ENCODE results near the gene UPF1. TPM values are rescaled to one million over a fixed set of nuclear protein-coding genes. Genes with fewer than 3 reads are reported as not detected.

UPF1 gene
- total and polyA plus RNA-seq, 2 of the 13 experiments (the other 11 are each of a cell fraction or from before 2014, with no cell fraction given), result 16.9 to 41.8 TPM

DNA sequence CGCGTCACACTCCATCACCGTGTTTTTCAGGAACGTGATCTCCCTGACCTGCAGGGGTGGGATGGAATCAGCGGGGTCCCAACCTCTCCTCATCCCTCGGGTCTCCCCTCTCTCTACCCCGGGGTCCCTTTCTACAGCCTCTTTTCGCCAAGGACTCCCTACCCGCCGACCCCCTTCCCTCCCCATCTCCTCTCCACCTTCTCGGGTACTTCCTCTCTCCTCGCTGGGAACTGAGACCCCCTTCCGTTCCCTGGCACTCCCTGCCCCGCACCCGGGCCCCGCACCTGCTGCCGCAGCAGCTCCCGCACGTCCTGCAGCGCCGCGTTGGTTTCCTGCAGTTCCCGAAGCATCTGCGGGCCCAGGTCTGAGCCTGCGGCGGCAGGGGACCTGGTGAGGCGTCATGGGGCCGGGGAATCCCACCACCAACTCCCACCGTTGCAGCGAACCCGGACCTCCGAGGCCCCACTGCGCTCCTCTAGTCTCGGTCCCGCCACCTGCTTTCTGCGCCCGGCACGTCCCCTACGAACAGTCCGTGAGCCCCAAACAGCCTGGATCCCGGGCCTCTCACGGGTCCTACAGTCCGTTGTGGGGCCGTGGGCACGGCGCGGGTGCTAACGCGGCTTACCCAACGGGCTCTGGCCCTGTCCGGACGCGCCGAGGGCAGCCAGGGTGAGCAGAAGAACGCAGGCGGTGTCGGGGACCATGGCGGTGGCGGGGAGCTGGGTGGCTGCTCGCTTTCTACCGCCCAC lies 41.0 kb upstream of the UPF1 start, which contains the start of gene COMP (continued):
- TF ChIP-seq, protein P1, sequence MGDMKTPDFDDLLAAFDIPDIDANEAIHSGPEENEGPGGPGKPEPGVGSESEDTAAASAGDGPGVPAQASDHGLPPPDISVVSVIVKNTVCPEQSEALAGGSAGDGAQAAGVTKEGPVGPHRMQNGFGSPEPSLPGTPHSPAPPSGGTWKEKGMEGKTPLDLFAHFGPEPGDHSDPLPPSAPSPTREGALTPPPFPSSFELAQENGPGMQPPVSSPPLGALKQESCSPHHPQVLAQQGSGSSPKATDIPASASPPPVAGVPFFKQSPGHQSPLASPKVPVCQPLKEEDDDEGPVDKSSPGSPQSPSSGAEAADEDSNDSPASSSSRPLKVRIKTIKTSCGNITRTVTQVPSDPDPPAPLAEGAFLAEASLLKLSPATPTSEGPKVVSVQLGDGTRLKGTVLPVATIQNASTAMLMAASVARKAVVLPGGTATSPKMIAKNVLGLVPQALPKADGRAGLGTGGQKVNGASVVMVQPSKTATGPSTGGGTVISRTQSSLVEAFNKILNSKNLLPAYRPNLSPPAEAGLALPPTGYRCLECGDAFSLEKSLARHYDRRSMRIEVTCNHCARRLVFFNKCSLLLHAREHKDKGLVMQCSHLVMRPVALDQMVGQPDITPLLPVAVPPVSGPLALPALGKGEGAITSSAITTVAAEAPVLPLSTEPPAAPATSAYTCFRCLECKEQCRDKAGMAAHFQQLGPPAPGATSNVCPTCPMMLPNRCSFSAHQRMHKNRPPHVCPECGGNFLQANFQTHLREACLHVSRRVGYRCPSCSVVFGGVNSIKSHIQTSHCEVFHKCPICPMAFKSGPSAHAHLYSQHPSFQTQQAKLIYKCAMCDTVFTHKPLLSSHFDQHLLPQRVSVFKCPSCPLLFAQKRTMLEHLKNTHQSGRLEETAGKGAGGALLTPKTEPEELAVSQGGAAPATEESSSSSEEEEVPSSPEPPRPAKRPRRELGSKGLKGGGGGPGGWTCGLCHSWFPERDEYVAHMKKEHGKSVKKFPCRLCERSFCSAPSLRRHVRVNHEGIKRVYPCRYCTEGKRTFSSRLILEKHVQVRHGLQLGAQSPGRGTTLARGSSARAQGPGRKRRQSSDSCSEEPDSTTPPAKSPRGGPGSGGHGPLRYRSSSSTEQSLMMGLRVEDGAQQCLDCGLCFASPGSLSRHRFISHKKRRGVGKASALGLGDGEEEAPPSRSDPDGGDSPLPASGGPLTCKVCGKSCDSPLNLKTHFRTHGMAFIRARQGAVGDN (CRISPR knock-in tag; IDR thresholded peaks at IDR 0.05), result peak; percentile 39; the same call in 1 of the 2 replicates
- 0 out of 2 replicates have a peak, but pooled peaks have one; percentile 45 for TF ChIP-seq EED (CRISPR knock-in tag; IDR thresholded peaks at IDR 0.05)
- peak; percentile 77; the same call in 1 of the 2 replicates for TF ChIP-seq ZNF564 (CRISPR knock-in tag; IDR thresholded peaks at IDR 0.05)
- no peak for TF ChIP-seq ZNF331 (CRISPR knock-in tag; IDR thresholded peaks at IDR 0.05)
- TF ChIP-seq, protein P2, sequence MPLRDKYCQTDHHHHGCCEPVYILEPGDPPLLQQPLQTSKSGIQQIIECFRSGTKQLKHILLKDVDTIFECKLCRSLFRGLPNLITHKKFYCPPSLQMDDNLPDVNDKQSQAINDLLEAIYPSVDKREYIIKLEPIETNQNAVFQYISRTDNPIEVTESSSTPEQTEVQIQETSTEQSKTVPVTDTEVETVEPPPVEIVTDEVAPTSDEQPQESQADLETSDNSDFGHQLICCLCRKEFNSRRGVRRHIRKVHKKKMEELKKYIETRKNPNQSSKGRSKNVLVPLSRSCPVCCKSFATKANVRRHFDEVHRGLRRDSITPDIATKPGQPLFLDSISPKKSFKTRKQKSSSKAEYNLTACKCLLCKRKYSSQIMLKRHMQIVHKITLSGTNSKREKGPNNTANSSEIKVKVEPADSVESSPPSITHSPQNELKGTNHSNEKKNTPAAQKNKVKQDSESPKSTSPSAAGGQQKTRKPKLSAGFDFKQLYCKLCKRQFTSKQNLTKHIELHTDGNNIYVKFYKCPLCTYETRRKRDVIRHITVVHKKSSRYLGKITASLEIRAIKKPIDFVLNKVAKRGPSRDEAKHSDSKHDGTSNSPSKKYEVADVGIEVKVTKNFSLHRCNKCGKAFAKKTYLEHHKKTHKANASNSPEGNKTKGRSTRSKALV (CRISPR knock-in tag; IDR thresholded peaks at IDR 0.05), result peak; percentile 74
- TF ChIP-seq ATRX (CRISPR knock-in tag; IDR thresholded peaks at IDR 0.05; ENCODE audit: borderline replicate concordance), result no peak
- TF ChIP-seq UBTF (CRISPR knock-in tag; IDR thresholded peaks at IDR 0.05), result peak; percentile 44; the same call in 1 of the 2 replicates
- no peak for TF ChIP-seq PPARG (CRISPR knock-in tag; conservative IDR thresholded peaks at IDR 0.05)
- TF ChIP-seq TBX2 (CRISPR knock-in tag; IDR thresholded peaks at IDR 0.05; ENCODE audit: borderline replicate concordance), result 0 out of 2 replicates have a peak, but pooled peaks have one; percentile 34
- TF ChIP-seq ZNF34 (CRISPR knock-in tag; IDR thresholded peaks at IDR 0.05; ENCODE audit: borderline replicate concordance), result no peak
- peak; percentile 77 for TF ChIP-seq HNRNPLL (IDR thresholded peaks at IDR 0.05; ENCODE audit: low read depth, low read length, poor library complexity, severe bottlenecking)
- no peak for TF ChIP-seq ZNF224 (CRISPR knock-in tag; IDR thresholded peaks at IDR 0.05)

Measured in HepG2 (cell line).